Astrocyte (in vitro differentiated cells and primary cell): Measurements from ENCODE around the gene ASIC4. TPM values are rescaled to one million over a fixed set of nuclear protein-coding genes. Genes with fewer than 3 reads are reported as not detected.

Experiments used
- DNase-seq: peaks from one replicate; pipeline ENCODE4 v3.0.0-alpha.2; 2010; ENCODE audit warnings: low read depth
- FAIRE-seq: peaks from 2 replicates; lab custom pipeline; 2011; peaks lifted over from hg19 to GRCh38; lab: Jason Lieb, UNC
- H2AFZ ChIP-seq: 2 replicates; pipeline ENCODE4 v1.6.0; 2012; ENCODE audit warnings: low read depth, low read length, inconsistent platforms
- H3K27ac ChIP-seq: 2 replicates; pipeline ENCODE4 v1.5.1; 2011; ENCODE audit warnings: low read depth, low read length, inconsistent platforms
- H3K27me3 ChIP-seq: 2 replicates; pipeline ENCODE4 v1.6.0; 2011; ENCODE audit warnings: low read length, inconsistent platforms; ENCODE audit not compliant: insufficient read depth
- H3K36me3 ChIP-seq: 2 replicates; pipeline ENCODE4 v1.5.1; 2011; ENCODE audit warnings: low read length, inconsistent platforms; ENCODE audit not compliant: insufficient read depth
- H3K4me1 ChIP-seq: 2 replicates; pipeline ENCODE4 v1.5.1; 2011; ENCODE audit warnings: low read length, inconsistent platforms; ENCODE audit not compliant: insufficient read depth
- H3K4me2 ChIP-seq: 2 replicates; pipeline ENCODE4 v1.6.0; 2012; ENCODE audit warnings: low read length, inconsistent platforms
- H3K4me3 ChIP-seq: 2 replicates; pipeline ENCODE4 v1.5.1; 2011; ENCODE audit warnings: low read depth, mild to moderate bottlenecking, low read length, inconsistent platforms; ENCODE audit not compliant: insufficient read depth
- H3K79me2 ChIP-seq: 2 replicates; pipeline ENCODE4 v1.6.0; 2012; ENCODE audit warnings: mild to moderate bottlenecking, low read length, inconsistent platforms; ENCODE audit not compliant: insufficient read depth
- H3K9ac ChIP-seq: 2 replicates; pipeline ENCODE4 v1.6.0; 2012; ENCODE audit warnings: mild to moderate bottlenecking, low read length, inconsistent platforms
- H3K9me3 ChIP-seq: 2 replicates; pipeline ENCODE4 v1.5.1; 2012; ENCODE audit warnings: low read depth, mild to moderate bottlenecking, low read length, inconsistent platforms; ENCODE audit not compliant: insufficient read depth
- H4K20me1 ChIP-seq: 2 replicates; pipeline ENCODE4 v1.6.0; 2012; ENCODE audit warnings: low read length, inconsistent platforms; ENCODE audit not compliant: insufficient read depth
- H3K27ac Mint-ChIP-seq: one replicate; pipeline ENCODE4 v1.8.0; 2021; ENCODE audit warnings: mild to moderate bottlenecking, mixed read lengths; ENCODE audit not compliant: unreplicated experiment
- H3K27me3 Mint-ChIP-seq: one replicate; pipeline ENCODE4 v1.8.0; 2021; ENCODE audit warnings: low read depth, mixed read lengths; ENCODE audit not compliant: unreplicated experiment
- H3K36me3 Mint-ChIP-seq: one replicate; pipeline ENCODE4 v1.8.0; 2021; ENCODE audit warnings: low read depth, mixed read lengths; ENCODE audit not compliant: unreplicated experiment
- H3K4me1 Mint-ChIP-seq: one replicate; pipeline ENCODE4 v1.8.0; 2021; ENCODE audit warnings: low read depth, mixed read lengths; ENCODE audit not compliant: unreplicated experiment
- H3K4me3 Mint-ChIP-seq: one replicate; pipeline ENCODE4 v1.8.0; 2021; ENCODE audit warnings: mild to moderate bottlenecking, moderate library complexity, mixed read lengths; ENCODE audit not compliant: unreplicated experiment
- H3K9me3 Mint-ChIP-seq: one replicate; pipeline ENCODE4 v1.8.0; 2021; ENCODE audit warnings: mild to moderate bottlenecking, mixed read lengths; ENCODE audit not compliant: unreplicated experiment
- CTCF ChIP-seq: IDR thresholded peaks from 2 replicates; pipeline ENCODE4 v1.5.1; 2011; ENCODE audit warnings: low read depth, mild to moderate bottlenecking, inconsistent platforms, low read length, moderate library complexity; ENCODE audit not compliant: insufficient read depth
- EZH2 ChIP-seq: IDR thresholded peaks from 2 replicates; pipeline ENCODE4 v1.6.1; 2012; ENCODE audit warnings: mild to moderate bottlenecking, low read length, inconsistent platforms; ENCODE audit not compliant: insufficient read depth
- total RNA-seq: library from RNA; stranded (reverse); gene quantifications from 2 replicates; pipeline ENCODE4 v1.2.1, GENCODE V29; 2021

ASIC4 gene
- total RNA-seq, 1 donor from 2014 or later = 0.39 TPM

GRCh38 chr2:219483451-219484342, 30.6 kb upstream of the ASIC4 start:
- DNase-seq (no peak), FAIRE-seq (no peak)
- Mint-ChIP-seq H3K4me1 (no peaks in the 10 kb centered on the region), H3K9me3 (no peaks in the 10 kb centered on the region), H3K27ac (no peak overlapping the region), H3K36me3 (peaks cover 40% of the 10 kb centered on the region), H3K4me3 (no peak overlapping the region), H3K27me3 (peaks cover 56% of the 10 kb centered on the region)
- H3K4me1 ChIP-seq = no peaks in the 10 kb centered on the region
- H3K9me3 ChIP-seq = no peaks in the 10 kb centered on the region
- TF ChIP-seq CTCF = no peak
- no peak for TF ChIP-seq EZH2
- peaks cover 9% of the 10 kb centered on the region for H3K36me3 ChIP-seq
- no peaks in the 10 kb centered on the region for H3K79me2 ChIP-seq
- H3K4me2 ChIP-seq = peak overlapping the region; percentile 48
- peaks cover 3% of the 10 kb centered on the region for H3K27me3 ChIP-seq
- no peak overlapping the region for H3K9ac ChIP-seq
- H3K4me3 ChIP-seq = no peak overlapping the region
- peaks cover 20% of the 10 kb centered on the region for H4K20me1 ChIP-seq
- H2AFZ ChIP-seq = no peak overlapping the region
- no peak overlapping the region for H3K27ac ChIP-seq

DNA sequence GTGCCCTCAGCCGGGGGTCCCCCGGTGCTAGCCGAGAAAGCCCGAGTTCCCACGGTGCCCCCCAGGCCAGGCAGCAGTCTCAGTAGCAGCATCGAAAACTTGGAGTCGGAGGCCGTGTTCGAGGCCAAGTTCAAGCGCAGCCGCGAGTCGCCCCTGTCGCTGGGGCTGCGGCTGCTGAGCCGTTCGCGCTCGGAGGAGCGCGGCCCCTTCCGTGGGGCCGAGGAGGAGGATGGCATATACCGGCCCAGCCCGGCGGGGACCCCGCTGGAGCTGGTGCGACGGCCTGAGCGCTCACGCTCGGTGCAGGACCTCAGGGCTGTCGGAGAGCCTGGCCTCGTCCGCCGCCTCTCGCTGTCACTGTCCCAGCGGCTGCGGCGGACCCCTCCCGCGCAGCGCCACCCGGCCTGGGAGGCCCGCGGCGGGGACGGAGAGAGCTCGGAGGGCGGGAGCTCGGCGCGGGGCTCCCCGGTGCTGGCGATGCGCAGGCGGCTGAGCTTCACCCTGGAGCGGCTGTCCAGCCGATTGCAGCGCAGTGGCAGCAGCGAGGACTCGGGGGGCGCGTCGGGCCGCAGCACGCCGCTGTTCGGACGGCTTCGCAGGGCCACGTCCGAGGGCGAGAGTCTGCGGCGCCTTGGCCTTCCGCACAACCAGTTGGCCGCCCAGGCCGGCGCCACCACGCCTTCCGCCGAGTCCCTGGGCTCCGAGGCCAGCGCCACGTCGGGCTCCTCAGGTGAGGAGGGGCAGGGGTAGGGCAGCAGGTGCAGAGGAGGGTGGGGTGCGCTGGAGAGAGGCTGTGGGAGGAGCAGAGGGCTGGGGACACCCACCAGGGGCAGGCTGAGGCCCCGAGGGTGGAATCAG, 29.7 kb upstream of the ASIC4 start:
- Histone ChIP-seq H3K4me1 (no peaks in the 10 kb centered on the region), H3K36me3 (peaks cover 9% of the 10 kb centered on the region), H4K20me1 (peaks cover 20% of the 10 kb centered on the region), H3K4me3 (no peak overlapping the region), H3K27ac (no peak overlapping the region), H2AFZ (no peak overlapping the region), H3K4me2 (peak overlapping the region; percentile 48), H3K79me2 (no peaks in the 10 kb centered on the region), H3K27me3 (peaks cover 3% of the 10 kb centered on the region), H3K9me3 (no peaks in the 10 kb centered on the region), H3K9ac (no peak overlapping the region)
- H3K27me3 Mint-ChIP-seq = peaks cover 53% of the 10 kb centered on the region
- H3K27ac Mint-ChIP-seq = no peak overlapping the region
- no peaks in the 10 kb centered on the region for H3K4me1 Mint-ChIP-seq
- DNase-seq (no peak), FAIRE-seq (no peak)
- H3K9me3 Mint-ChIP-seq = no peaks in the 10 kb centered on the region
- no peak overlapping the region for H3K4me3 Mint-ChIP-seq
- peaks cover 32% of the 10 kb centered on the region for H3K36me3 Mint-ChIP-seq
- TF ChIP-seq EZH2 (peak; percentile 72), CTCF (no peak)
